ENCODE data around the gene DES. TPM values are rescaled to one million over a fixed set of nuclear protein-coding genes. Genes with fewer than 3 reads are reported as not detected.

The DES gene
- total RNA-seq, 1 donor from 2014 or later: 15,954 TPM

- no peak for DNase-seq
- peaks cover 44% of the 10 kb centered on the region for H3K4me1 ChIP-seq
- intact Hi-C loops (cut with micrococcal nuclease): loop anchor here (5.0 kb wide), 1 partner anchor 129 kb away; no protein-coding TSS in a partner anchor
Measured at GRCh38 chr2:219402665-219403515, 15.3 kb upstream of the DES start.

DNA sequence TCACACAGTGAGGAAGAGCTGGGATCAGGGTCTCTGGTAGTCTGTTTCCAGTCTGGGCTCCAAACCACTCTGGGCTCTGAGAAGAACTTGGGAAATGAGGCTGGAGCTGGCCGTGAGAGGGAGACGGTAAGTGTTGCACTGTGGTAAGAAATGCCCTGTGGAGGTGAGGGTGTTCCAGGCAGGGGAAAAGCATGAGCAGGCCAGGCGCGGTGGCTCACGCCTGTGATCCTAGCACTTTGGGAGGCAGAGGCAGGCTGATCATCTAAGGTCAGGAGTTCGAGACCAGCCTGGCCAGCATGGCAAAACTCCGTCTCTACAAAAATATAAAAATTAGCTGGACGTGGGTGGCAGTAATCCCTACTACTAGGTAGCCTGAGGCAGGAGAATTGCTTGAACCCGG, 14.3 kb upstream of the DES start:
- Histone ChIP-seq H3K9me3 (replicated peaks) (no peaks in the 10 kb centered on the region), H3K4me1 (peaks cover 52% of the 10 kb centered on the region), H3K36me3 (no peaks in the 10 kb centered on the region), H3K27ac (replicated peaks) (peak overlapping the region; percentile 96), H3K4me3 (peak overlapping the region; percentile 51), H3K27me3 (ENCODE audit: low read depth) (peaks cover 14% of the 10 kb centered on the region)
- intact Hi-C loops (cut with micrococcal nuclease): loop anchor here (5.0 kb wide), 1 partner anchor 128 kb away; no protein-coding TSS in a partner anchor
- no peak for TF ChIP-seq CTCF (IDR thresholded peaks at IDR 0.05; ENCODE audit: borderline replicate concordance)
- no peak for DNase-seq

More at GRCh38 chr2:219402665-219403515, 15.3 kb upstream of the DES start:
- Histone ChIP-seq H3K27me3 (ENCODE audit: low read depth) (peaks cover 14% of the 10 kb centered on the region), H3K27ac (replicated peaks) (peak overlapping the region; percentile 96), H3K36me3 (no peaks in the 10 kb centered on the region), H3K4me3 (no peak overlapping the region), H3K9me3 (replicated peaks) (no peaks in the 10 kb centered on the region)
- peak; percentile 94 for TF ChIP-seq CTCF (IDR thresholded peaks at IDR 0.05; ENCODE audit: borderline replicate concordance)

DNA sequence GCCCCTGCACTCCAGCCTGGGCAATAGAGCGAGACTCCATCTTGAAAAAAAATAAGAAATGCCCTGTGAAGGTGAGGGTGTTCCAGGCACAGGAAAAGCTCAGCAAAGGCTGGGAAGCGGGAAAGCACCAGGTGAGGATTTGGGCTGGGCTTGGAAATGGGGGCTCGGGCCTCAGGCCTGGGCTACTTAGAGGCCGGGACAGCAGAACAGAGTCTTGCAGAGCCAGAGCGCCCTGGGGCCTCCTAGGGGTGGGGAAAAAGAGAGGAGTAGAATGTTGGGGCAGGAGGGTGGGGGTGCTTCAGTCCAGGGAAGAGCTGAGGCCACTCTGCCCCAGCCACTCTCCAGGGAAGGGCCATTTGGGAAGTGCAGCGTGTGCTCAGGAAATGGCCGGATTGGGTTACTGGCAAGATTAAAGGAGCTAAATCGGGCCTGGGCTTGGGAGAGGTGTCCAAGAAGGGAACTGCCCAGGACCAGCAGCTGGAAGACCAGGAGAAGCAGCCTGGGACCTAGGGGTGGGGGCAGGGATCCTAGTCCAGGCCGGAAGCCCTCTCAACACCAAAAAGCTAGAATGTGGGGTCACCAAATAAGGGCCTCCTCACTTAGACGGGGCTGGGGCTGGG, 13.8 kb upstream of the DES start:
- peak overlapping the region; percentile 51 for H3K4me3 ChIP-seq
- no peaks in the 10 kb centered on the region for H3K36me3 ChIP-seq
- intact Hi-C loops (cut with micrococcal nuclease): loop anchor here (5.0 kb wide), 1 partner anchor 128 kb away; no protein-coding TSS in a partner anchor
- peaks cover 14% of the 10 kb centered on the region for H3K27me3 ChIP-seq (ENCODE audit: low read depth)
- no peaks in the 10 kb centered on the region for H3K9me3 ChIP-seq (replicated peaks)
- TF ChIP-seq CTCF (IDR thresholded peaks at IDR 0.05; ENCODE audit: borderline replicate concordance): peak; percentile 15
- no peak for DNase-seq
- peak overlapping the region; percentile 96 for H3K27ac ChIP-seq (replicated peaks)
- H3K4me1 ChIP-seq: peaks cover 57% of the 10 kb centered on the region

DNA sequence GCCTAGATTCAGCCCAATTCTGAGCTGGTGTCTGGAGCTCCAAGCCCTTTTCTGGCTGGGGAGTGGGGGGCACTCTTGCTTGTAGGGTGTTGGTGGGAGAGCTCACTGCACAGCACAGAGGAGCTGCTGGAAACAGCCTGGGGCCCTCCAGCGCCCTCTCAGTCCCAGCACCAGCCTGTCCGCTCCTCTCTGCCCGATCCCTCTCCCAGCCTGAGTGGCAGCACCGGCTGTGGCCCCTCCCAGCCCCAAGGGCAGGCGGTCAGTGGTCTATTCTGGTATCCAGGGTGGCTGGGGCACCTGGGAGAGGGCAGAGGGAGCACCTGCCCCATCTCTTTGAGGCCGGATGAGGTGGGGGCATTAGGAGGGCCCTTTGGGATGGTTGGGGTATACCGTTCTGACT, 13.2 kb upstream of the DES start:
- Histone ChIP-seq H3K9me3 (replicated peaks) (no peaks in the 10 kb centered on the region), H3K4me1 (peaks cover 63% of the 10 kb centered on the region), H3K4me3 (peak overlapping the region; percentile 51), H3K27ac (replicated peaks) (peak overlapping the region; percentile 96), H3K36me3 (no peaks in the 10 kb centered on the region), H3K27me3 (ENCODE audit: low read depth) (peaks cover 14% of the 10 kb centered on the region)
- no peak for TF ChIP-seq CTCF (IDR thresholded peaks at IDR 0.05; ENCODE audit: borderline replicate concordance)
- peak; percentile 65 for DNase-seq
- intact Hi-C loops (cut with micrococcal nuclease): loop anchor here (5.0 kb wide), 1 partner anchor 127 kb away; no protein-coding TSS in a partner anchor

GRCh38 chr2:219405451-219405850, 12.7 kb upstream of the DES start:
- peaks cover 14% of the 10 kb centered on the region for H3K27me3 ChIP-seq (ENCODE audit: low read depth)
- peak overlapping the region; percentile 96 for H3K27ac ChIP-seq (replicated peaks)
- H3K4me3 ChIP-seq: peak overlapping the region; percentile 51
- intact Hi-C loops (cut with micrococcal nuclease): no loop called here
- peaks cover 65% of the 10 kb centered on the region for H3K4me1 ChIP-seq
- H3K36me3 ChIP-seq: no peaks in the 10 kb centered on the region
- peak; percentile 65 for DNase-seq
- TF ChIP-seq CTCF (IDR thresholded peaks at IDR 0.05; ENCODE audit: borderline replicate concordance): peak; percentile 52
- H3K9me3 ChIP-seq (replicated peaks): no peaks in the 10 kb centered on the region
